ENCODE measurements around the gene SEC14L6.

DNA sequence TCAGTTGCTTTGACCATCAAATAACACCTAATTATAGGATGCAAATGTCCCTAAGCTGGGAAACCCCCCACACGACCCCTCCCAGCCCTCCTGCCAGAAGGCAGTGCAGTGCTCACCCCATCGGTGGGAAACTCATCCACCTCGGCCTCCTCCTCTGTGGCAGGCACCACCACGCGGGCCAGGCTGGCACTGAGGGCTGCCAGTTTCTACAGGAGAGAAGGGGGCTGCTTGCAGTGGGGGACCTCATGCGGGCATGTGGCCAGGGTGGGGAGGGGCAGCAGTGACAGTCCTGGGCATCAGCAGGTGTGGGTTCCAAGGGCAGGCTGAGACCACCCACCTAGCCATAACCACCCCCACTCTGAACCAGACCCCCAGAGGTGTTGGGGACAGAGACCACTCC is 34.4 kb upstream of the SEC14L6 start:
- TF ChIP-seq, protein P1, sequence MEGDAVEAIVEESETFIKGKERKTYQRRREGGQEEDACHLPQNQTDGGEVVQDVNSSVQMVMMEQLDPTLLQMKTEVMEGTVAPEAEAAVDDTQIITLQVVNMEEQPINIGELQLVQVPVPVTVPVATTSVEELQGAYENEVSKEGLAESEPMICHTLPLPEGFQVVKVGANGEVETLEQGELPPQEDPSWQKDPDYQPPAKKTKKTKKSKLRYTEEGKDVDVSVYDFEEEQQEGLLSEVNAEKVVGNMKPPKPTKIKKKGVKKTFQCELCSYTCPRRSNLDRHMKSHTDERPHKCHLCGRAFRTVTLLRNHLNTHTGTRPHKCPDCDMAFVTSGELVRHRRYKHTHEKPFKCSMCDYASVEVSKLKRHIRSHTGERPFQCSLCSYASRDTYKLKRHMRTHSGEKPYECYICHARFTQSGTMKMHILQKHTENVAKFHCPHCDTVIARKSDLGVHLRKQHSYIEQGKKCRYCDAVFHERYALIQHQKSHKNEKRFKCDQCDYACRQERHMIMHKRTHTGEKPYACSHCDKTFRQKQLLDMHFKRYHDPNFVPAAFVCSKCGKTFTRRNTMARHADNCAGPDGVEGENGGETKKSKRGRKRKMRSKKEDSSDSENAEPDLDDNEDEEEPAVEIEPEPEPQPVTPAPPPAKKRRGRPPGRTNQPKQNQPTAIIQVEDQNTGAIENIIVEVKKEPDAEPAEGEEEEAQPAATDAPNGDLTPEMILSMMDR (IDR thresholded peaks at IDR 0.05; ENCODE audit: insufficient read depth, low read depth, low read length) = no peak
- TF ChIP-seq EZH2 (IDR thresholded peaks at IDR 0.05; ENCODE audit: insufficient read depth, low read length) = no peak
